RWPE1 (cell line): ENCODE measurements around the gene CDR2L.

Experiments
- CTCF ChIA-PET: fragments of 350-600 bp; sonication (Branson Sonifier 250); formaldehyde crosslinking; extraction: SDS; loops from one replicate; lab custom pipeline; 2021; lab: Yijun Ruan, JAX
- POLR2A ChIA-PET: fragments of 400-600 bp; formaldehyde crosslinking; extraction: SDS; loops from one replicate; lab custom pipeline; 2020; ENCODE audit warnings: antibody characterized with exemption; ENCODE audit not compliant: low non-redundant PET; lab: Yijun Ruan, JAX
- DNase-seq: peaks from one replicate; pipeline ENCODE4 v3.0.0; 2012; ENCODE audit warnings: low spot score
- H3K27ac ChIP-seq: fragments of 450-650 bp; 2 replicates; pipeline ENCODE4 v1.5.1; 2017
- CTCF ChIP-seq: fragments of 450-650 bp; conservative IDR thresholded peaks from 2 replicates; pipeline ENCODE4 v1.5.1; 2017; ENCODE audit warnings: low read depth, mild to moderate bottlenecking

CDR2L gene

GRCh38 chr17:74957935-74958740 is 29.3 kb upstream of the CDR2L start:
- no peak overlapping the region for H3K27ac ChIP-seq
- peak; percentile 97 for TF ChIP-seq CTCF
- DNase-seq = peak; percentile 78
- ChIA-PET CTCF (interaction anchor here (0.5 to 4.0 kb wide), 26 partner anchors 8 to 1021 kb away, joined by 3 to 113 read pairs (median 4); partner anchors contain the start of genes ACOX1, MRPL58, OTOP2 and TEN1), POLR2A (no interaction called here)

GRCh38 chr17:74959826-74960515 is 27.5 kb upstream of the CDR2L start:
- CTCF ChIA-PET = interaction anchor here (0.6 to 4.0 kb wide), 6 partner anchors 12 to 52 kb away, joined by 3 to 113 read pairs (median 25); partner anchors contain the start of genes HID1, MRPL58, OTOP2 and USH1G

GRCh38 chr17:74960570-74961342 is 26.7 kb upstream of the CDR2L start:
- ChIA-PET CTCF (interaction anchor here (0.6 to 3.0 kb wide), 16 partner anchors 10 to 371 kb away, joined by 3 to 35 read pairs (median 6); partner anchors contain the start of genes HID1, MRPL58, OTOP2 and USH1G), POLR2A (no interaction called here)
- no peak for DNase-seq
- no peak for TF ChIP-seq CTCF
- peak overlapping the region; percentile 9; the same call in 1 of the 2 replicates for H3K27ac ChIP-seq

More at GRCh38 chr17:74959826-74960515, 27.5 kb upstream of the CDR2L start:
- POLR2A ChIA-PET = no interaction called here
- H3K27ac ChIP-seq = peak overlapping the region; percentile 9; the same call in 1 of the 2 replicates
- peak; percentile 46 for DNase-seq
- TF ChIP-seq CTCF = no peak

- no peak overlapping the region for H3K27ac ChIP-seq
- DNase-seq = peak; percentile 81
- TF ChIP-seq CTCF = peak; percentile 85
- ChIA-PET CTCF (interaction anchor here (0.6 to 3.0 kb wide), 22 partner anchors 10 to 240 kb away, joined by 3 to 35 read pairs (median 6); partner anchors contain the start of genes CDR2L, HID1, MRPL58 and OTOP2), POLR2A (interaction anchor here (0.5 to 0.9 kb wide), 4 partner anchors 26 to 92 kb away, joined by 3 to 4 read pairs (median 3); partner anchors contain the start of genes CDR2L and MRPL58)
Measured at GRCh38 chr17:74961657-74962350, 25.6 kb upstream of the CDR2L start.

GRCh38 chr17:74962622-74963394 is 24.6 kb upstream of the CDR2L start:
- no peak for TF ChIP-seq CTCF
- H3K27ac ChIP-seq = peak overlapping the region; percentile 11; the same call in 1 of the 2 replicates
- CTCF ChIA-PET = interaction anchor here (0.7 to 3.0 kb wide), 9 partner anchors 9 to 239 kb away, joined by 3 to 35 read pairs (median 6); partner anchors contain the start of genes CDR2L, HID1, MRPL58 and OTOP2
- no peak for DNase-seq
- POLR2A ChIA-PET = interaction anchor here (0.6 to 0.9 kb wide), 2 partner anchors 25 to 53 kb away, joined by 3 read pairs; partner anchors contain the start of gene CDR2L
